ENCODE measurements around the gene PPP1R13B.

DNA sequence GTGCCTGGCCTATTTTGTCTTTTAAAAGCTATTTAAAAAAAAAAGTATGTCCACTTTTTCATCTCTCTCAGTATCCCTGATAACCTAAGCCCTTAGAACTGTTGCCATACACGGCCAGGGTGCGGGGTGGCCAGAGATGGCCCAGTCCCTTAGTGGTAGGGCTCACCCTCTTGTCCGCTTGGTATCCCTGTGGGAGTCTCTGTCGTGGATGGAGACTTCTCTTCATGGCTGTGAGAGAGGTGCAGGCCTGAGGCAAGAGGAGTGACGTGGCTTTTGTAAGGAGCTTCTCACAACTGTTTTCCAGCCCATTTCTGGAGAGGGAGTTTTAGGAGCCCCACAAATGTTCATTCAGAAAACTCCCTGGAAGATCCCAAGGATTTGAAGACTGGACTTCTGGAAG lies 158.9 kb downstream of the PPP1R13B start:
- TF ChIP-seq, protein P1, sequence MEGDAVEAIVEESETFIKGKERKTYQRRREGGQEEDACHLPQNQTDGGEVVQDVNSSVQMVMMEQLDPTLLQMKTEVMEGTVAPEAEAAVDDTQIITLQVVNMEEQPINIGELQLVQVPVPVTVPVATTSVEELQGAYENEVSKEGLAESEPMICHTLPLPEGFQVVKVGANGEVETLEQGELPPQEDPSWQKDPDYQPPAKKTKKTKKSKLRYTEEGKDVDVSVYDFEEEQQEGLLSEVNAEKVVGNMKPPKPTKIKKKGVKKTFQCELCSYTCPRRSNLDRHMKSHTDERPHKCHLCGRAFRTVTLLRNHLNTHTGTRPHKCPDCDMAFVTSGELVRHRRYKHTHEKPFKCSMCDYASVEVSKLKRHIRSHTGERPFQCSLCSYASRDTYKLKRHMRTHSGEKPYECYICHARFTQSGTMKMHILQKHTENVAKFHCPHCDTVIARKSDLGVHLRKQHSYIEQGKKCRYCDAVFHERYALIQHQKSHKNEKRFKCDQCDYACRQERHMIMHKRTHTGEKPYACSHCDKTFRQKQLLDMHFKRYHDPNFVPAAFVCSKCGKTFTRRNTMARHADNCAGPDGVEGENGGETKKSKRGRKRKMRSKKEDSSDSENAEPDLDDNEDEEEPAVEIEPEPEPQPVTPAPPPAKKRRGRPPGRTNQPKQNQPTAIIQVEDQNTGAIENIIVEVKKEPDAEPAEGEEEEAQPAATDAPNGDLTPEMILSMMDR (IDR thresholded peaks at IDR 0.05), result no peak
- TF ChIP-seq POLR2A (IDR thresholded peaks at IDR 0.05), result no peak

All from adrenal gland (tissue), 5 donors.